ENCODE data around the gene GADD45A.
"Not testable (repeated sequence)": the region's sequence is repeated elsewhere in the genome, so short reads cannot be mapped to it uniquely, and the experiment has no call there.

The GADD45A gene

DNA sequence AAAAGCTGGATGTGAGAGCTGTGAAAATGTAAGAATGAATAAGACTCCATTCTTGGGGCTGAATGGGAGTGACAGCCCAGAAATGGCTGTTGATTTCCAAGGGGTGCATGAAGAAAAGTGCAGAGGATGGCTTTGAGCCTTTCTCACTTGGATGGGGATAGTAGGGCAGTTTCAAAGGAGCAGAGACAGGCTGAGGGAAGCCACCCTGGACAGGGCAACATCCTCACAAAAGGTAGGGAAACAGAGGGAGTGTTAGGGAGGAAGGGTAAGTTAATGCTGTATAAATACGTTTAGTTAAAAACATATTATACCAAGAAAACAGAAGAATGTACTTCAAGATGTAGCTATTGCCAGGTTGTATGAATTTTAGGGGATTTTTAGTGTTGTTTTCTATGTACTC lies 38.1 kb downstream of the GADD45A start:
- DNase-seq: no peak

DNA sequence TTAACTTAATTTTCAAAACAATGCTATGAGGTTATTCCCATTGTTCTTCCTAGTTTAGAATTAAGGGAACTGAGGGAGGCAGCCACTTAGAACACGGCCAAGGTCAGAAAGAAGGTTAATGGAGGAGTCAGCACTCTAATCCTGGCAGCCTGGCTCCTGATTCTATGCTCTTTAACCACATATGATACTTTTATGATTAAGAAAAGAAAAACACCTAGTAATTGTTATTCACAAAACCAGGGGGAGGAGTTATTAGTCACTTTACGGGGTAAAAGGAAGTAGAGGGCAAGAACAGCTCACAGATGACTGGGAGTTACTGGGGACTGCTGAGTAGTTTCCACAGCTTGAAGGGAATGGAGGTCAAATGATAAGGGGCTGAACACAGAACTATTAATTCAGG lies 38.6 kb downstream of the GADD45A start:
- DNase-seq: no peak

DNA sequence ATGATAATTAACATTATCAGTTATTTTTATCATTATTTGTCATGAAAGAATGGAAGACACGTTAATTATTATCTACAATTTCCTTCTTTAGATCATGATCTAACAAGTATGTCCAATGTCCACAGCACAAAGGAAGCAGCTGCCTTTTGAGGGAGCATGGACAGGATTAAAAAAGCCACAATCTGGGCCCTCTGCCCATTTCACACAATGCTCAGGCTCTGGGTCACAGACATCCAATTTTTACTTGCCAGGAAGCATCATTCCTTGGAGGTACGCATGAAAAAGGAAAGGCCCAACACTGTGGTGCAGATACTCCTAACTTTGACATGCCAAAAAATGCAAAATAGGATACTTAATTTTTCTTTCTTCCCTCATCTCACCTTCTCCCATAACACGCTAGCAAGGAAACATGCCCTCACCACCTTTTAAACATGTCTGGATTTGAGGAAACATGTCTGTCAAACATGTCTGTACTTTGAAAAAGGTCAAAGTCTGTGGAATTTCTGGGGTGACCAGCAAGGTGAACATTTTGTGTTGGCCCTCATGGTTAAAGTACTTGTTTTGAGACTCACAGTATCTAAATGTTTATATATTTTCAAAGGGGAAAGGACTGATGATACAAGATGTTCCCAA lies 40.0 kb downstream of the GADD45A start:
- DNase-seq: no peak

DNA sequence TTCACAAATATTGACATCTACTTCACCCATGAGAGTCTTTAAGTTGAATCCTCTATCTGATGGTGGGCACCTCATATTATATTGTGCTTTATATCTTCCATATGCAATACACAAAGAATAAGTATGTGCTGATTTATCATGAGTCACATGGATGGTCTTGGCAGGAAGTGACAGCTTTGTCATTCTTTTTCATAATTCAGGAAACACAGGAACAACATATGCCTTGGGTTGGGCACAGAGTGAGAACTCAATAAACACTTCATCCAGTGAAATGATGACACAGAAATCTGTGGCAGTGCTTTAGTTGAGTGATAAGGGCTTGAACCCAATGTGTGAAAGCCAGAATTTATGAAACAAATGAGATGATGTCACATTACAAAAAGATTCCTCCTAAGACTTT lies 41.2 kb downstream of the GADD45A start:
- DNase-seq: no peak

DNA sequence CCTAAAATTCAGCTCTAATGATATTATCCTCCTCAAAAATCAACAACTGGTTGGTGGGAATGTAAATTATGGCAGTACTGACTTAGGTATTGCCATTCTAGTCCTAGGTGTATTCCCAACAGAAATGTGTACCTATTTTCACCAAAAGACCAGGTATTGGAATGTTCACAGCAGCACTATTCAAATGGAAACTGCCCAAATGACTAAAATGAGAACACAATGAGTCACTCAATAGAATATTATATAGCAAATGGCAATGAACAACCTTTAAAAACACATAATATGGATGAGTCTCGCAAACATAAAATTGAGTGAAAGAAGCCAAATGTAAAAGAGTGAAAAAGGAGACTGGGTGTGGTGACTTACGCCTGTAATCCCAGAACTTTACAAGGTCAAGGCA lies 44.9 kb downstream of the GADD45A start:
- no peak for DNase-seq

DNA sequence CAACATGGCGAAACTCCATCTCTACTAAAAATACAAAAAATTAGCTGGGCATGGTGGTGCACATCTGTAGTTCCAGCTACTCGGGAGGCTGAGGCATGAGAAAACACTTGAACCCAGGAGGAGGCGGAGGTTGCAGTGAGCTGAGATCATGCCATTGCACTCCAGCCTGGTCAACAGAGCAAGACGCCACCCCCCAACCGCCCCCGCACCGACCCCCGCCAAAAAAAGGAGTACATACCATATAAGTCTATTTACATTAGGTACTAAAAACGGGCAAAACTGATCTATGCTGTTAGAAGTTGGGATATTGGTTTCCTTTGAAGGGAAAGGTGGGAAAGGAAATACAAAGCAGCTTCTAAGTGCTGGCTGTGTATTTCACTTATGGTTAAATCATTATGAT lies 45.3 kb downstream of the GADD45A start:
- DNase-seq: not testable (repeated sequence)

DNA sequence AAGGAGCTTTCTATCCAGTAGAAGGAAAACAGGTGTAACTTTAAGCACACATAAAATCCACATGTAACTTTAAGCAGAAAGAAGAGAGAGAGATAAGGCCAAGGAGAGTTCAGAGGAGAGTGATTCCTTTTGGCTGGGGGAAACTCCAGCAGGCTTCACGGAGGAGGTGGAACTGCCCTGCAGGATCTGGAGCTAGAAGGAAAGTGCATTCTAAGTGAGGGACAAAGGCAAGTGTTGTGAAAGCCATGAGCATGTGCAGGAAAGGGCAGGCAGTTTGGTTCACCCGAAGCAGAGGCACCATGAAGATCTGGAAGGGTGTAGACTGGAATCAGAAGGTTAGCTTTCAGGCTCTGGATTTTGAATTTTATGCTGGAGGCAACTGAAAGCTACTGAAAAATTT lies 46.3 kb downstream of the GADD45A start:
- DNase-seq: no peak

DNA sequence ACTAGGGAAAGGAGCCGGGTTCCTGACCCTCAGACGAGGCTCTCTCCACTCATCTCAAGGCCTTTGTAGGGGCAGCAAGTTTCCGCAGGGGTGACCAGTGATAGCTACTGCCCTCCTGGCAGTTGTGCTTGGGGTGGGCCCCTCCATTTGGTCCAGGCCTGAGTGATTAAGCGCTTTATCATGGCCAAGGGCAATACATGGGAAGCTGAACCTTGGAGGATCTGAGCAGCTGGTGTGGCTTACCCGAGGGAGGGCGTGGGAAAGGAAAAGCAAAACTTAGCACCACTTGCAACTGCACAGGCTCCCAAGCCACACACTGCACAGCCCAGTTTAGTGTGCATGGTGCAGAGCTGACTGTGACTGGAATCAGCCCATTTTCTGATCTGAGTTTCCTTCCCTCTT lies 47.8 kb downstream of the GADD45A start:
- DNase-seq: no peak

DNA sequence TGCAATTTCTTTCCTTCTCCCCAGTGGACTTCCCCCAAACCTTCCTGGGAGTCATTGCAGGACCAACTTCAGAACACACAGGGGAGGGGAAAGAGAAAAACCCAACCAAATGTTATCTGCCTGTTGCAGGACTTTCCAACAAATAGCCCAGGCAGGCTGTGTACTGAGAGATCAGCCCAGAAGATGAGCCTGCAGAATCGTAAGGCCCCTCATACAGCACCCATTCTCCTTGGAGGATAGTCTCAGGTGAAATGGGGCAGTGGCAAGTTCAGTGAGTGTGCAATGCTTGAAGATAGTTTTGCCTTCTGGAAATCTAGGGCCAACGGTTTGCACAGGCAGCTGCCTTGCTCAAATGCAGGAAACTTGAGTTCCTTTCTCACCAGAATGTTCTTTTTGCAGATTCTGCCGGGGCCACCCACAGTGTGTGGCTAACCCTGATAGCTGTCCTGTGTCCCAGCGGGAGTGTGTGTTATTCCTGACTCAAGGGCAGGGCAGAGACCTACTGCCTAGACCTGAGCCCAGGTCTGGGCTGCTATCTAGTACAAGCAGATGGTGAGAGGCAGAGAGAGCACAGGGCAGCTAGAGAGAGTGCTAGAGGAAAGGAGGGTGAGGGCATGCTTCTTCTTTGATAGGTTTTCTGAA lies 48.8 kb downstream of the GADD45A start:
- no peak for DNase-seq

DNA sequence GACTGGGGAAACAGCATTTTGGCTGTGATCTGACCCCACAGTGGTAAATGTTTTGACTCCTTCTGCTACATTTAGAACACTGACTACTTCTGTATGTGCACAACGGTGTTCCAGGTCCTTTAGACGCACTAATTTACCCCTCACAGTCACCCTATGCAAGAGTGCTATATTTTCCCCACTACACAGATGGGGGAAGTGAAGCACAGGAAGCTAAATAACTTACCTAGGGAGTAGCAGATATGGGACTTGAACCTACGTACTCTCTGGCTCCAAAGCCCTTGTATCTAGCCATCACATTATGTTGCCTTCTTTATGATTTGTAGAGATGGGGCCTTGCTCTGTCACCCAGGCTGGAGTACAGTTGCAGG lies 49.3 kb downstream of the GADD45A start:
- no peak for DNase-seq

DNA sequence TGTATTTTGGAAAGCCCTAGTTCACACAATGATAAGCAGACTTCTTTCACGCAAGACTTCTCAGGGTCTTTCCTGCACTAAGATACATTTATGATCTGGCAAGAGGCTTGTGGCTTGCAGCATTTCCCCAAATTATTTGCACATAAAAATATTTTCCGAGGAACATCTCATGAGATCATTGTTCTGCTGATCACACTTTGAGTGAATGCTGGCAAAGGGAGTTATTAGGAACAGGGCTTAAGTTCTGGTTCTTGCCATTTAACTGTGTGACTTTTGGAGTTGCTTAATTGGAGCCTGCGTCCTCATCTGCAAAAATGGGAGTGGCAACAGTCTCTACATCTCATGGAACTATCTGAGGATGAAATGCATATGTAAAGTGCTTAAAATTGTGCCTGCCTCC lies 50.2 kb downstream of the GADD45A start:
- no peak for DNase-seq

DNA sequence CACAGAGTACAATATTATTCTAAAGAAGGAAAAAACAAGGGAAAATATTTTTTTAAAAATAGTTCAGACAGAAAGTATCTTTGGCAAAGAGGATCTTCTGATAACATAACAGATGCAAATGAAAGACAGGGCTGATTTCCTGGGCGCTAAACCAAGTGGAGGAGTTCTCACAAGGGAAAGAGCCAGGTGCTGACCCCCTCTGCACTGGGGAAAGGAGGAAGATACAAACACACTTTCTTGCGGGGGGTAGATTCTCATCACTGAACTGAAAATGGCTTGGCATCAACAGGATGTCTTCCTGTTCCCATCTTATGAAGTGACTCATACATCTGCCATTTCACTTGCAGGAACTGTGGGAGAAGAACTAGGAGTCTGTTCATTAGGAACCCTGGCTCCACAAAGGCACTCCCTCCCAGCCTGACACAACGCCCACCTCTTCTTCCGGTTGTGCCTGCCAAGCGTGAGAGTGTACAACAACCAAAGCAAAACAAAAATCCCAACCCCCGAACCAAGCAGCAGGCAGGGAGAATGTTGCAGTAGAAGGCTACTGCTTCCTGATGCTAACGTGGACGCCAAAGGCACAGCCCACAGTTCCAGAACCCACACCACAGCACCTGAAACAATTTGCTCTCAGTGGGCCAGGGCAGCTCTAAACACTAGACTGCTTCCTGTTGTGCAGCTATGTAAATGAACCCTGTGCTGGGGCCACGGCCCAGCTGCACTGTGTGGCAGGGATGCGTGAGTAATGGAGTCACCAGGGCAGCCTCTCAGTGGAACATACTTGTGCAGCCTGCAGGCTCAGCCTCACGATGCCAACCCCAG lies 51.0 kb downstream of the GADD45A start:
- DNase-seq: no peak

DNA sequence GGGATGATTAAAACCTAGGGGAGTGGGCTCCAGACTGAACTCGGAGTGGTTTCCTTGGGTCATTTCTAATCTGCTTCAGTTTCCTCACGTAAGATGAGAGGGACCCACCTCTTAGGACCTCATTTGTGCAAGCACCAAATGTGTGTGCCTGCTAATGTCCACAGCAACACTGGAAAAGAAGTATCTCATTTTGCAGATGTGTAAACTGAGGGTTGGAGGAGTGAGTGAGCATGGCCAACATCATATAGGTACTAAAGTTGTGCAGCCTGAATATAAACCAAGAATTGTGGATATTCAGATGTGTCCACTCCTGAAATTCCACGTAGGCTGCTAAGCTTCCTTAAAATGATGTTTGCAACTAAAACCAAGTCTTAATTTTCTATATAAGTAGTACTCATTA lies 51.7 kb downstream of the GADD45A start:
- DNase-seq: no peak

DNA sequence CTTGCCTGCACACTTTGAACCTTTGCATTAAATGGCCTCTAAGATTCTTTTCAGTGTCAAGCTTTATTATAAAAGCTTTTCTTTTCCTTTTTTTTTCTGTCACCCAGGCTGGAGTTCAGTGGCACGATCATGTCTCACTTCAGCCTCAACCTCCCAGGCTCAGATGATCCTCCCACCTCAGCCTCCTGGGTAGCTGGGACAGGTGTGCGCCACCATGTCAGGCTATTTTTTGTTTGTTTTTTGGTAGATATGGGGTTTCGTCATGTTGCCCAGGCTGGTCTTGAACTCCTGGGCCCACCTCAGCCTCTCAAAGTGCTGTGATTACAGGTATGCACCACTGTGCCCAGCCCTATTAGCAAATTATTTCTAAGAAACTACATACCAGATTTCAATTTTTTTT lies 52.9 kb downstream of the GADD45A start:
- no peak for DNase-seq

Data from NCI-H187 treated with DMSO at 0.1 percent for 48 hours (cell line).